ENCODE data around the gene ERBB4. TPM values are rescaled to one million over a fixed set of nuclear protein-coding genes. Genes with fewer than 3 reads are reported as not detected.

The ERBB4 gene
- total and polyA plus RNA-seq, 2 of the 8 experiments (the other 6 are each of a cell fraction or from before 2014, with no cell fraction given): 0.34 to 1.3 TPM

- H4K91ac ChIP-seq (replicated peaks; ENCODE audit: insufficient read length, low read length): no peak overlapping the region
- DNase-seq (ENCODE audit: low read depth in 1 of 2, low spot score in 2 of 2) (no peak), FAIRE-seq (no peak)
- no peaks in the 10 kb centered on the region for H3K36me3 ChIP-seq (ENCODE audit: control insufficient read depth in 2 of 4, insufficient read depth in 4 of 4, low read length in 3 of 4)
- H3K14ac ChIP-seq (ENCODE audit: insufficient read length): no peak overlapping the region
- H3K4me1 ChIP-seq (replicated peaks in 1 of 4; ENCODE audit: control insufficient read depth in 3 of 4, insufficient read depth in 4 of 4, low read length in 3 of 4): peaks cover 0 to 3% (median 0%) of the 10 kb centered on the region in 4 experiments; a peak in 3 of 7 replicates
- no peak overlapping the region for H2BK20ac ChIP-seq (ENCODE audit: low read length)
- H3K27ac ChIP-seq (ENCODE audit: low read depth, low read length): no peak overlapping the region
- no peak overlapping the region for H4K8ac ChIP-seq (ENCODE audit: extremely low read depth, insufficient read depth, low read length)
- no peaks in the 10 kb centered on the region for H3K79me2 ChIP-seq (ENCODE audit: control insufficient read depth in 1 of 2, insufficient read depth in 2 of 2, low read length in 2 of 2)
- no peaks in the 10 kb centered on the region for H3K9me3 ChIP-seq (ENCODE audit: insufficient read depth in 2 of 2, low read depth in 1 of 2, low read length in 1 of 2)
- ChIA-PET CTCF (ENCODE audit: partially characterized antibody) (interaction anchor here (1.2 to 1.5 kb wide), 2 partner anchors 15 to 46 kb away, joined by 3 to 4 read pairs; no protein-coding TSS in a partner anchor), POLR2A (ENCODE audit: partially characterized antibody) (no interaction called here)
- no peak for TF ChIP-seq SUZ12 (IDR thresholded peaks at IDR 0.05; ENCODE audit: low read length)
- no peak for TF ChIP-seq SRF (IDR thresholded peaks at IDR 0.05; ENCODE audit: low read depth, low read length)
- H3K23me2 ChIP-seq (ENCODE audit: low read depth, low read length): no peaks in the 10 kb centered on the region; the same call in 1 of the 2 replicates
- 77% methylated on average over 5 of the region's 5 CpGs; no CpG with 5 or more reads in 1 of the 2 experiments for WGBS, 2 experiments (ENCODE audit: extremely low coverage in 1 of 2, insufficient coverage in 1 of 2, insufficient read length in 1 of 2, insufficient replicate concordance in 2 of 2, low coverage in 1 of 2, low lambda C conversion rate in 2 of 2, missing lambda C conversion rate in 1 of 2)
- no peaks in the 10 kb centered on the region for H4K20me1 ChIP-seq (replicated peaks in 1 of 2; ENCODE audit: control insufficient read depth in 1 of 2, insufficient read depth in 2 of 2, low read length in 2 of 2)
- H2AFZ ChIP-seq (ENCODE audit: low read length): no peak overlapping the region
- H2BK120ac ChIP-seq (replicated peaks; ENCODE audit: low read depth, low read length): no peak overlapping the region
- H3K79me1 ChIP-seq (ENCODE audit: low read depth, low read length): no peaks in the 10 kb centered on the region
- no peak overlapping the region for H2BK12ac ChIP-seq (ENCODE audit: low read depth, low read length)
- H3K18ac ChIP-seq (ENCODE audit: extremely low read depth, low read length): no peak overlapping the region
- no peak overlapping the region for H3K23ac ChIP-seq (ENCODE audit: insufficient read length)
- no peak overlapping the region for H2AK5ac ChIP-seq (ENCODE audit: low read depth, low read length)
- no peak overlapping the region for H3K9ac ChIP-seq (replicated peaks in 1 of 4; ENCODE audit: extremely low read depth in 1 of 4, low read depth in 3 of 4, low read length in 3 of 4)
- no peak overlapping the region for H3K56ac ChIP-seq (replicated peaks; ENCODE audit: insufficient read length, low read depth, low read length)
- H3K4me2 ChIP-seq (ENCODE audit: insufficient read depth in 1 of 2, low read depth in 2 of 2, low read length in 2 of 2): no peak overlapping the region
- H3K4ac ChIP-seq (replicated peaks; ENCODE audit: insufficient read length, low read depth, low read length): no peak overlapping the region
- no peak overlapping the region for H2BK15ac ChIP-seq (ENCODE audit: low read length)
- no peaks in the 10 kb centered on the region for H3K27me3 ChIP-seq (replicated peaks in 1 of 4; ENCODE audit: control insufficient read depth in 3 of 4, extremely low read depth in 1 of 4, insufficient read depth in 3 of 4, low read length in 3 of 4)
- H2BK5ac ChIP-seq (ENCODE audit: low read depth, low read length): no peak overlapping the region
- H4K5ac ChIP-seq (ENCODE audit: insufficient read length, low read depth, low read length): no peak overlapping the region
- no peak overlapping the region for H3K4me3 ChIP-seq (ENCODE audit: extremely low read depth in 1 of 4, insufficient read depth in 2 of 4, low read depth in 3 of 4, low read length in 4 of 4)
These were observed 1147.9 kb downstream of the ERBB4 start for GRCh38 chr2:211390536-211391188.
